ENCODE data around the gene PPT2. TPM values are rescaled to one million over a fixed set of nuclear protein-coding genes. Genes with fewer than 3 reads are reported as not detected.

PPT2 gene
- total RNA-seq, 4 donors from 2014 or later: 14.9 to 31.4 (median 20.8) TPM

GRCh38 chr6:32198345-32198696 is 44.4 kb downstream of the PPT2 start:
- peaks cover 0 to 50% (median 2%) of the 10 kb centered on the region in 4 donors for H3K36me3 ChIP-seq
- H3K9me3 ChIP-seq: no peaks in the 10 kb centered on the region
- intact Hi-C loops (cut with DNase I): loop anchor here (5.0 kb wide), 2 partner anchors 44 to 779 kb away; no protein-coding TSS in a partner anchor
- peaks cover 0 to 20% (median 0%) of the 10 kb centered on the region in 4 donors for H3K27me3 ChIP-seq
- peaks cover 21 to 28% (median 23%) of the 10 kb centered on the region in 4 donors for H3K4me1 ChIP-seq
- TF ChIP-seq CTCF (IDR thresholded peaks at IDR 0.05) (no peak), EP300 (IDR thresholded peaks at IDR 0.05) (no peak), POLR2A (IDR thresholded peaks at IDR 0.05; ENCODE audit: low read depth) (no peak), POLR2AphosphoS5 (IDR thresholded peaks at IDR 0.05) (no peak)
- no peak overlapping the region for H3K4me3 ChIP-seq
- WGBS: 79% methylated on average over 2 of the region's 3 CpGs
- DNase-seq (ENCODE audit: extremely low spot score): no peak
- H3K27ac ChIP-seq (replicated peaks in 1 of 4): no peak overlapping the region

- H3K27me3 ChIP-seq: peaks cover 0 to 25% (median 0%) of the 10 kb centered on the region in 4 donors
- peaks cover 20 to 27% (median 22%) of the 10 kb centered on the region in 4 donors for H3K4me1 ChIP-seq
- TF ChIP-seq CTCF (IDR thresholded peaks at IDR 0.05): no peak
- no peak for TF ChIP-seq EP300 (IDR thresholded peaks at IDR 0.05)
- no peak for TF ChIP-seq POLR2AphosphoS5 (IDR thresholded peaks at IDR 0.05)
- TF ChIP-seq POLR2A (IDR thresholded peaks at IDR 0.05; ENCODE audit: low read depth): no peak
- H3K36me3 ChIP-seq: peaks cover 0 to 55% (median 2%) of the 10 kb centered on the region in 4 donors
- 86% methylated on average over 17 of the region's 17 CpGs for WGBS
- no peak overlapping the region for H3K27ac ChIP-seq (replicated peaks in 1 of 4)
- no peak overlapping the region for H3K4me3 ChIP-seq
- no peak for DNase-seq (ENCODE audit: extremely low spot score)
- H3K9me3 ChIP-seq: no peaks in the 10 kb centered on the region
- intact Hi-C loops (cut with DNase I): loop anchor here (5.0 kb wide), 2 partner anchors 43 to 778 kb away; no protein-coding TSS in a partner anchor
These were observed 44.9 kb downstream of the PPT2 start for GRCh38 chr6:32198866-32199265.

GRCh38 chr6:32200711-32201475 is 47.0 kb downstream of the PPT2 start:
- TF ChIP-seq POLR2AphosphoS5 (IDR thresholded peaks at IDR 0.05) (no peak), CTCF (IDR thresholded peaks at IDR 0.05) (no peak), EP300 (IDR thresholded peaks at IDR 0.05) (no peak), POLR2A (IDR thresholded peaks at IDR 0.05; ENCODE audit: low read depth) (no peak)
- Histone ChIP-seq H3K27me3 (peaks cover 0 to 28% (median 0%) of the 10 kb centered on the region in 4 donors), H3K36me3 (peaks cover 0 to 68% (median 2%) of the 10 kb centered on the region in 4 donors), H3K4me3 (no peak overlapping the region), H3K9me3 (no peaks in the 10 kb centered on the region), H3K4me1 (peaks cover 9 to 13% (median 10%) of the 10 kb centered on the region in 4 donors), H3K27ac (replicated peaks in 1 of 4) (no peak overlapping the region)
- DNase-seq (ENCODE audit: extremely low spot score): no peak
- 84% methylated on average over 10 of the region's 13 CpGs for whole genome bisulfite sequencing
- intact Hi-C loops (cut with DNase I): no loop called here

GRCh38 chr6:32202186-32202585 is 48.2 kb downstream of the PPT2 start:
- peaks cover 0 to 80% (median 2%) of the 10 kb centered on the region in 4 donors for H3K36me3 ChIP-seq
- peaks cover 0 to 28% (median 0%) of the 10 kb centered on the region in 4 donors for H3K27me3 ChIP-seq
- TF ChIP-seq CTCF (IDR thresholded peaks at IDR 0.05) (no peak), EP300 (IDR thresholded peaks at IDR 0.05) (no peak), POLR2AphosphoS5 (IDR thresholded peaks at IDR 0.05) (no peak), POLR2A (IDR thresholded peaks at IDR 0.05; ENCODE audit: low read depth) (no peak)
- no peak for DNase-seq (ENCODE audit: extremely low spot score)
- H3K4me3 ChIP-seq: no peak overlapping the region
- intact Hi-C loops (cut with DNase I): no loop called here
- no peak overlapping the region for H3K27ac ChIP-seq (replicated peaks in 1 of 4)
- no peaks in the 10 kb centered on the region for H3K9me3 ChIP-seq
- WGBS: 87% methylated on average over 5 of the region's 9 CpGs
- peaks cover 2 to 4% (median 2%) of the 10 kb centered on the region in 4 donors for H3K4me1 ChIP-seq
